Esophagus muscularis mucosa (tissue), 4 donors: ENCODE measurements around the gene MTAP. TPM values are rescaled to one million over a fixed set of nuclear protein-coding genes. Genes with fewer than 3 reads are reported as not detected.

Experiments used
- DNase-seq: peaks from one replicate; pipeline ENCODE4 v3.0.0-alpha.2; 2017; ENCODE audit errors: extremely low spot score
- H3K27ac ChIP-seq, 4 donors: fragments of 200-600 bp; sonication (generic); replicated peaks in 1 of 4; 1 replicate in 3 of 4; 2 replicates in 1 of 4; pipeline ENCODE4 v1.5.1; 2016 to 2019; ENCODE audit warnings: mild to moderate bottlenecking in 1 of 4
- H3K27me3 ChIP-seq, 4 donors: fragments of 200-600 bp; sonication (generic); one replicate each; pipeline versions ENCODE4 v1.5.1 to v1.6.0; 2016 to 2019
- H3K36me3 ChIP-seq, 4 donors: fragments of 200-600 bp; sonication (generic); one replicate each; pipeline ENCODE4 v1.5.1; 2016 to 2019
- H3K4me1 ChIP-seq, 4 donors: fragments of 200-600 bp; sonication (generic); one replicate each; pipeline ENCODE4 v1.5.1; 2016 to 2019
- H3K4me3 ChIP-seq, 4 donors: fragments of 200-600 bp; sonication (generic); 1 replicate in 2 of 4; 2 replicates in 2 of 4; pipeline ENCODE4 v1.5.1; 2016 to 2019; ENCODE audit warnings: mild to moderate bottlenecking in 4 of 4, moderate library complexity in 1 of 4
- H3K9me3 ChIP-seq, 4 donors: fragments of 200-600 bp; sonication (generic); 1 replicate in 3 of 4; 2 replicates in 1 of 4; pipeline ENCODE4 v1.5.1; 2016 to 2019
- CTCF ChIP-seq, 3 experiments: fragments of 200-600 bp in 2 of 3; fragments of 450-650 bp in 1 of 3; sonication (generic) in 2 of 3; IDR thresholded peaks; one replicate each; pipeline ENCODE4 v1.5.1; 2017 to 2019; ENCODE audit warnings: antibody characterized with exemption in 3 of 3, mild to moderate bottlenecking in 2 of 3, moderate library complexity in 1 of 3
- EP300 ChIP-seq: sonication (generic); formaldehyde crosslinking; IDR thresholded peaks from one replicate; pipeline ENCODE4 v1.6.1; 2017; ENCODE audit warnings: antibody characterized with exemption
- POLR2A ChIP-seq: fragments of 450-650 bp; IDR thresholded peaks from one replicate; pipeline ENCODE4 v1.6.1; 2017; ENCODE audit warnings: antibody characterized with exemption, moderate library complexity, mild to moderate bottlenecking, low read depth
- POLR2AphosphoS5 ChIP-seq, 2 donors: sonication (generic); formaldehyde crosslinking; IDR thresholded peaks; one replicate each; pipeline ENCODE4 v1.6.1; 2017; ENCODE audit warnings: antibody characterized with exemption in 2 of 2
- WGBS: methylation state at CpG from one replicate; pipeline ENCODE4 v1.1.5; 2018; 5-methylcytosine and 5-hydroxymethylcytosine counted together
- intact Hi-C: fragments of 100-400 bp; cut with DNase I; formaldehyde crosslinking; loops from one replicate; pipeline ENCODE4 v1.15.1; 2023
- total RNA-seq, 4 donors: library from RNA; depleted of rRNA; stranded (reverse); fragments of >200 nt; gene quantifications; one replicate each; pipeline versions ENCODE4 v1.1.0 to v1.2.1, GENCODE V29; 2016

The MTAP gene
- total RNA-seq, 4 donors from 2014 or later: 18.1 to 26.0 (median 22.1) TPM

GRCh38 chr9:21864505-21864904 is 62.1 kb downstream of the MTAP start:
- peaks cover 9 to 71% (median 32%) of the 10 kb centered on the region in 4 donors for H3K36me3 ChIP-seq
- WGBS: 100% methylated on average over 3 of the region's 5 CpGs
- no peaks in the 10 kb centered on the region for H3K9me3 ChIP-seq
- H3K4me3 ChIP-seq: no peak overlapping the region
- no peak overlapping the region for H3K27ac ChIP-seq
- TF ChIP-seq POLR2AphosphoS5 (IDR thresholded peaks at IDR 0.05): no peak
- no peak for DNase-seq
- intact Hi-C loops: no loop called here
- H3K27me3 ChIP-seq: no peaks in the 10 kb centered on the region
- no peaks in the 10 kb centered on the region for H3K4me1 ChIP-seq

GRCh38 chr9:21866302-21866701 is 63.9 kb downstream of the MTAP start:
- 95% methylated on average over 1 of the region's 1 CpG for WGBS
- H3K27me3 ChIP-seq: no peaks in the 10 kb centered on the region
- no peak overlapping the region for H3K4me3 ChIP-seq
- peaks cover 4 to 58% (median 18%) of the 10 kb centered on the region in 4 donors for H3K36me3 ChIP-seq
- H3K27ac ChIP-seq: no peak overlapping the region
- intact Hi-C loops: no loop called here
- H3K4me1 ChIP-seq: no peaks in the 10 kb centered on the region
- no peak for DNase-seq
- TF ChIP-seq POLR2AphosphoS5 (IDR thresholded peaks at IDR 0.05) (no peak), POLR2A (no peak)
- H3K9me3 ChIP-seq: no peaks in the 10 kb centered on the region

- intact Hi-C loops: no loop called here
- DNase-seq: no peak
- Histone ChIP-seq H3K27me3 (no peaks in the 10 kb centered on the region), H3K4me1 (no peaks in the 10 kb centered on the region), H3K4me3 (no peak overlapping the region), H3K27ac (no peak overlapping the region), H3K36me3 (peaks cover 0 to 27% (median 0%) of the 10 kb centered on the region in 4 donors), H3K9me3 (no peaks in the 10 kb centered on the region)
- WGBS: 95% methylated on average over 3 of the region's 3 CpGs
- TF ChIP-seq CTCF (IDR thresholded peaks at IDR 0.05): no peak
- TF ChIP-seq EP300: no peak
- TF ChIP-seq POLR2AphosphoS5 (IDR thresholded peaks at IDR 0.05): no peak
- TF ChIP-seq POLR2A: no peak
Observed at GRCh38 chr9:21871256-21871975, 69.0 kb downstream of the MTAP start.

- TF ChIP-seq CTCF (IDR thresholded peaks at IDR 0.05) (no peak), POLR2AphosphoS5 (IDR thresholded peaks at IDR 0.05) (no peak), POLR2A (no peak), EP300 (no peak)
- Histone ChIP-seq H3K4me1 (no peaks in the 10 kb centered on the region), H3K27ac (no peak overlapping the region), H3K27me3 (no peaks in the 10 kb centered on the region), H3K9me3 (no peaks in the 10 kb centered on the region), H3K36me3 (peaks cover 0 to 27% (median 0%) of the 10 kb centered on the region in 4 donors), H3K4me3 (no peak overlapping the region)
- DNase-seq: no peak
- intact Hi-C loops: no loop called here
- WGBS: 85% methylated on average over 1 of the region's 1 CpG
Observed at GRCh38 chr9:21872696-21873095, 70.3 kb downstream of the MTAP start.

- Histone ChIP-seq H3K4me3 (no peak overlapping the region), H3K9me3 (no peaks in the 10 kb centered on the region), H3K27ac (no peak overlapping the region), H3K36me3 (peaks cover 0 to 25% (median 0%) of the 10 kb centered on the region in 4 donors), H3K4me1 (no peaks in the 10 kb centered on the region), H3K27me3 (no peaks in the 10 kb centered on the region)
- no peak for DNase-seq
- intact Hi-C loops: no loop called here
- WGBS: 89% methylated on average over 6 of the region's 6 CpGs
- no peak for TF ChIP-seq POLR2AphosphoS5 (IDR thresholded peaks at IDR 0.05)
- TF ChIP-seq EP300: no peak
- TF ChIP-seq CTCF (IDR thresholded peaks at IDR 0.05): no peak
- no peak for TF ChIP-seq POLR2A
Observed at GRCh38 chr9:21873540-21874221, 71.2 kb downstream of the MTAP start.
